Natural killer cell treated with Interleukin-12 subunit alpha and Interleukin-12 subunit beta and Interleukin-15 and Interleukin-18, amount 100 ng/mL, for 72 hours (primary cell): ENCODE results near the gene TXNDC2. TPM values are rescaled to one million over a fixed set of nuclear protein-coding genes. Genes with fewer than 3 reads are reported as not detected.
A peak's percentile ranks its signal among the peaks of the same experiment; 100 is the strongest.
"Not testable (repeated sequence)": the region's sequence is repeated elsewhere in the genome, so short reads cannot be mapped to it uniquely, and the experiment has no call there.

Experiments used
- ATAC-seq, 2 donors: fragments of 150-1000 bp; cut with Tn5 transposase in 1 of 2; sonication (Bioruptor Pico), chemical (Tn5 transposase) in 1 of 2; 2 replicates each; pipeline ENCODE4 v1.10.0; 2021
- DNase-seq: peaks from one replicate; pipeline ENCODE4 v3.0.0; 2022; ENCODE audit warnings: low spot score
- H3K27ac Mint-ChIP-seq, 2 donors: 1 replicate in 1 of 2; 2 replicates in 1 of 2; pipeline ENCODE4 v1.8.0; 2022; ENCODE audit warnings: mixed read lengths in 2 of 2, mild to moderate bottlenecking in 1 of 2, moderate library complexity in 1 of 2
- H3K27me3 Mint-ChIP-seq, 2 donors: 1 replicate in 1 of 2; 2 replicates in 1 of 2; pipeline ENCODE4 v1.8.0; 2022; ENCODE audit warnings: mixed read lengths in 2 of 2
- H3K36me3 Mint-ChIP-seq: one replicate; pipeline ENCODE4 v1.8.0; 2022; ENCODE audit warnings: mixed read lengths
- H3K4me1 Mint-ChIP-seq, 2 donors: 1 replicate in 1 of 2; 2 replicates in 1 of 2; pipeline ENCODE4 v1.8.0; 2022; ENCODE audit warnings: low read depth in 2 of 2, mixed read lengths in 2 of 2, mild to moderate bottlenecking in 1 of 2
- H3K4me3 Mint-ChIP-seq: one replicate; pipeline ENCODE4 v1.8.0; 2022; ENCODE audit warnings: mixed read lengths
- H3K9me3 Mint-ChIP-seq: 2 replicates; pipeline ENCODE4 v1.8.0; 2022; ENCODE audit warnings: mixed read lengths
- total RNA-seq, 2 donors: library from RNA; stranded (reverse); gene quantifications; one replicate each; pipeline ENCODE4 v1.2.3, GENCODE V29; 2022

TXNDC2 gene
- total RNA-seq, 2 donors from 2014 or later = not detected

GRCh38 chr18:9902264-9902663, 16.5 kb downstream of the TXNDC2 start:
- not testable (repeated sequence) for H3K9me3 Mint-ChIP-seq, DNase-seq, H3K27ac Mint-ChIP-seq, H3K4me1 Mint-ChIP-seq, H3K36me3 Mint-ChIP-seq, H3K4me3 Mint-ChIP-seq, ATAC-seq
- peaks cover 23 to 24% of the 10 kb centered on the region in 2 donors for H3K27me3 Mint-ChIP-seq

GRCh38 chr18:9902832-9903231, 17.1 kb downstream of the TXNDC2 start:
- H3K27me3 Mint-ChIP-seq = peaks cover 24 to 26% of the 10 kb centered on the region in 2 donors
- H3K36me3 Mint-ChIP-seq = no peaks in the 10 kb centered on the region
- no peak for DNase-seq
- ATAC-seq = no peak
- H3K9me3 Mint-ChIP-seq = no peaks in the 10 kb centered on the region
- H3K4me1 Mint-ChIP-seq = peaks cover 0 to 2% of the 10 kb centered on the region in 2 donors
- no peak overlapping the region for H3K4me3 Mint-ChIP-seq
- H3K27ac Mint-ChIP-seq = no peak overlapping the region

GRCh38 chr18:9905401-9905922, 19.7 kb downstream of the TXNDC2 start:
- no peak for ATAC-seq
- DNase-seq = no peak
- no peaks in the 10 kb centered on the region for H3K36me3 Mint-ChIP-seq
- H3K27me3 Mint-ChIP-seq = peaks cover 35 to 36% of the 10 kb centered on the region in 2 donors
- H3K9me3 Mint-ChIP-seq = no peaks in the 10 kb centered on the region
- H3K4me3 Mint-ChIP-seq = no peak overlapping the region
- no peak overlapping the region for H3K27ac Mint-ChIP-seq
- H3K4me1 Mint-ChIP-seq = peaks cover 0 to 2% of the 10 kb centered on the region in 2 donors

- H3K4me1 Mint-ChIP-seq = no peaks in the 10 kb centered on the region
- H3K4me3 Mint-ChIP-seq = no peak overlapping the region
- no peaks in the 10 kb centered on the region for H3K9me3 Mint-ChIP-seq
- ATAC-seq (no peak), DNase-seq (no peak)
- no peaks in the 10 kb centered on the region for H3K36me3 Mint-ChIP-seq
- peaks cover 36 to 37% of the 10 kb centered on the region in 2 donors for H3K27me3 Mint-ChIP-seq
- no peak overlapping the region for H3K27ac Mint-ChIP-seq
These were observed 20.7 kb downstream of the TXNDC2 start for GRCh38 chr18:9906481-9906880.

- ATAC-seq (no peak), DNase-seq (no peak)
- Mint-ChIP-seq H3K36me3 (no peaks in the 10 kb centered on the region), H3K9me3 (no peaks in the 10 kb centered on the region), H3K27ac (no peak overlapping the region), H3K4me3 (no peak overlapping the region), H3K4me1 (peaks cover 0 to 1% of the 10 kb centered on the region in 2 donors), H3K27me3 (peaks cover 34 to 37% of the 10 kb centered on the region in 2 donors)
These were observed 22.1 kb downstream of the TXNDC2 start for GRCh38 chr18:9907867-9908266.

GRCh38 chr18:9910071-9910470, 24.3 kb downstream of the TXNDC2 start:
- H3K36me3 Mint-ChIP-seq = no peaks in the 10 kb centered on the region
- no peak overlapping the region for H3K4me3 Mint-ChIP-seq
- no peaks in the 10 kb centered on the region for H3K9me3 Mint-ChIP-seq
- peaks cover under 1 to 10% of the 10 kb centered on the region in 2 donors for H3K4me1 Mint-ChIP-seq
- ATAC-seq = no peak
- no peak for DNase-seq
- H3K27me3 Mint-ChIP-seq = peaks cover 29 to 37% of the 10 kb centered on the region in 2 donors
- no peak overlapping the region for H3K27ac Mint-ChIP-seq

- Mint-ChIP-seq H3K27ac (no peak overlapping the region), H3K9me3 (no peaks in the 10 kb centered on the region), H3K36me3 (no peaks in the 10 kb centered on the region), H3K27me3 (peaks cover 27 to 34% of the 10 kb centered on the region in 2 donors), H3K4me1 (peaks cover 7 to 16% of the 10 kb centered on the region in 2 donors), H3K4me3 (no peak overlapping the region)
- ATAC-seq (no peak), DNase-seq (no peak)
These were observed 24.9 kb downstream of the TXNDC2 start for GRCh38 chr18:9910661-9911060.

- Mint-ChIP-seq H3K4me1 (peaks cover 12 to 22% of the 10 kb centered on the region in 2 donors), H3K36me3 (no peaks in the 10 kb centered on the region), H3K27me3 (peaks cover 21 to 28% of the 10 kb centered on the region in 2 donors), H3K27ac (no peak overlapping the region), H3K9me3 (no peaks in the 10 kb centered on the region), H3K4me3 (no peak overlapping the region)
- no peak for ATAC-seq
- no peak for DNase-seq
These were observed 25.5 kb downstream of the TXNDC2 start for GRCh38 chr18:9911226-9911625.

GRCh38 chr18:9912285-9912684, 26.5 kb downstream of the TXNDC2 start:
- not testable (repeated sequence) for DNase-seq, H3K36me3 Mint-ChIP-seq, H3K9me3 Mint-ChIP-seq, ATAC-seq, H3K27ac Mint-ChIP-seq
- peak overlapping the region; percentile 88 for H3K4me3 Mint-ChIP-seq
- H3K27me3 Mint-ChIP-seq = peaks cover 13 to 20% of the 10 kb centered on the region in 2 donors
- H3K4me1 Mint-ChIP-seq = peaks cover 16 to 26% of the 10 kb centered on the region in 2 donors

GRCh38 chr18:9913151-9913525, 27.4 kb downstream of the TXNDC2 start:
- ATAC-seq (no peak), DNase-seq (no peak)
- Mint-ChIP-seq H3K27ac (peak overlapping the region; percentile 71 to 82), H3K4me1 (peaks cover 16 to 26% of the 10 kb centered on the region in 2 donors), H3K27me3 (peaks cover 10 to 19% of the 10 kb centered on the region in 2 donors), H3K9me3 (no peaks in the 10 kb centered on the region), H3K4me3 (peak overlapping the region; percentile 88), H3K36me3 (no peaks in the 10 kb centered on the region)

GRCh38 chr18:9913526-9914333, 28.0 kb downstream of the TXNDC2 start, which contains the start of gene VAPA:
VAPA (plus strand) TSS chr18:9914016; CDS start chr18:9914257, 241 bp downstream.
- no peaks in the 10 kb centered on the region for H3K36me3 Mint-ChIP-seq
- DNase-seq (peak; percentile 98), ATAC-seq (peak; percentile 94 to 95)
- peaks cover 16 to 26% of the 10 kb centered on the region in 2 donors for H3K4me1 Mint-ChIP-seq
- H3K27me3 Mint-ChIP-seq = peaks cover 8 to 19% of the 10 kb centered on the region in 2 donors
- no peaks in the 10 kb centered on the region for H3K9me3 Mint-ChIP-seq
- H3K4me3 Mint-ChIP-seq = peak within 1 kb of the TSS; percentile 95
- peak within 1 kb of the TSS; percentile 81 to 89 for H3K27ac Mint-ChIP-seq

GRCh38 chr18:9914334-9914583, 28.5 kb downstream of the TXNDC2 start:
- H3K9me3 Mint-ChIP-seq = no peaks in the 10 kb centered on the region
- no peak for DNase-seq
- H3K4me1 Mint-ChIP-seq = peaks cover 16 to 26% of the 10 kb centered on the region in 2 donors
- no peaks in the 10 kb centered on the region for H3K36me3 Mint-ChIP-seq
- peak overlapping the region in 1 of 2 donors; percentile 71 for H3K27ac Mint-ChIP-seq
- peak overlapping the region; percentile 88 for H3K4me3 Mint-ChIP-seq
- no peak for ATAC-seq
- H3K27me3 Mint-ChIP-seq = peaks cover 5 to 14% of the 10 kb centered on the region in 2 donors

- Mint-ChIP-seq H3K27me3 (peaks cover under 1 to 9% of the 10 kb centered on the region in 2 donors), H3K27ac (peak overlapping the region; percentile 81 to 89), H3K4me3 (peak overlapping the region; percentile 95), H3K4me1 (peaks cover 16 to 26% of the 10 kb centered on the region in 2 donors), H3K9me3 (no peaks in the 10 kb centered on the region), H3K36me3 (no peaks in the 10 kb centered on the region)
- DNase-seq = peak; percentile 77
- ATAC-seq = peak; percentile 57 to 64
These were observed 29.0 kb downstream of the TXNDC2 start for GRCh38 chr18:9914584-9915290.
